HK-2 (cell line): ENCODE results near the gene CD3E.
A peak's percentile ranks its signal among the peaks of the same experiment; 100 is the strongest.
"Not testable (repeated sequence)": the region's sequence is repeated elsewhere in the genome, so short reads cannot be mapped to it uniquely, and the experiment has no call there.

Experiments
- DNase-seq: peaks from one replicate; pipeline ENCODE4 v3.0.0-alpha.2; 2018; ENCODE audit not compliant: unreplicated experiment

Gene CD3E

GRCh38 chr11:118290923-118291322 is 13.6 kb upstream of the CD3E start:
- peak; percentile 3 for DNase-seq

GRCh38 chr11:118291477-118292135 is 12.9 kb upstream of the CD3E start:
- DNase-seq = no peak

DNA sequence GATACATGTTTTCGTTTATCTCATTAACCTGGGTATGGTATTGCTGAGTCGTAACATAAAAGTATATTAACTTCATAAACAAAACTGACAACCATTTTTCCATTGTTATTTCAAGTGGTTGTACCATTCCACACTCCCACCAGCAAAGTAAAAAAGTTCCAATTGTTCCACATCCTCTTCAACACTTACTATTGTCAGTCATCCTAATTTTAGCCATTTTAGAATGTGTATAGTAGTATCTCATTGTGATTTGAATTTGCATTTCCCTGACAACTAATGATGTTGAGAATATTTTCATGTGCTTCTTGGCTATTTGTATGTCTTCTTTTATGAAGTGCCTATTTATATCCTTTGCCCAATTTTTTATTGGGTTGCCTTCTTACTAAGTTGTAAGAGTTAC is 10.5 kb upstream of the CD3E start:
- DNase-seq = no peak

DNA sequence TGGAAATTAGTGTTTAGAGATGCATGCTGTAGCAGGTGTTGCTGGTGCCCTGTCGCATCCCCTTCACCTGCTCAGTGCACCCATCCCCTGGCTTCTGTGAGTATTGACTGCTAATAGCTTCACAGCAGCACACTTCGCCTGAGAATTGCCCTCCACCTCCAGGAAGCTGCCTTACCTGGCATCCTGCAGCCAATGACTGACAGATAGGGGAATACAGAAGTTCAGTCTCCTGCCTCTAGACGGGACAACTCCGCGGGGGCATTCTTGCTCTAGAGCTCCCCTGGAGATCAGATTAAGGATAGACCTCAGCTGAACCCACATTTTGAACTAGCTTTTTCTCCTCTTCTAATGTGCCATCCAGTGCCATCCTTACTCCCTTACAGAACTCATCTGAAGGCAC is 9.3 kb upstream of the CD3E start:
- DNase-seq = no peak

DNA sequence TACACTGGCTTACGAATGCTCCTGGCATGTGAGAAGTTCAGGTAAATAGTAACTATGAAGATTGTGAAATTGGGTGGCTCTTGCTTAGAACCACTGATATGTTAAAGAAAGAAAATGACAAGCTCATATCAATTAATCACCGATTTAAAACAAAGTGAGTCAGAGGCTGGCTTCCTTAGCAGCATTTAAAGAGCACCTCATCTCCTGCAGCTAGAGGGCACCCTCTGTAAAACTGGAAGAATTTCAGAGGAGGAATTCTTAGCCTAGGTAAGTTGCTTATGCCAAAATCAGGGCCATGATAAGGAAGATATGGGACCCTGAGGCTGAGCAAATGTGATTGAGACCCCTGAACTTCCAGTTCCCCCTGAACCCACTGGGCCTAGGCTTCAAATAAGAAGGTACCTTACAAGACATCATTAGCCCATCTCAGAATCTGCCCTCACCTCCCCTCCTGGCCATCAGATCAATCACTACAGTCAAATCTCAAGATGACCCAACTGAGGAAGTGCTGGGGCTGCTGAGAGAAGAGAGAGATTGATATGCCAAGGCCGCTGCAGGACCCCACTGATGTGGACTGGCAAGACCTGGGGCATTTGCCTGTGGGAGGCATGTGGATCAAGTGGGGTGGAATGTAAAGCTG is 8.6 kb upstream of the CD3E start:
- DNase-seq = no peak

DNA sequence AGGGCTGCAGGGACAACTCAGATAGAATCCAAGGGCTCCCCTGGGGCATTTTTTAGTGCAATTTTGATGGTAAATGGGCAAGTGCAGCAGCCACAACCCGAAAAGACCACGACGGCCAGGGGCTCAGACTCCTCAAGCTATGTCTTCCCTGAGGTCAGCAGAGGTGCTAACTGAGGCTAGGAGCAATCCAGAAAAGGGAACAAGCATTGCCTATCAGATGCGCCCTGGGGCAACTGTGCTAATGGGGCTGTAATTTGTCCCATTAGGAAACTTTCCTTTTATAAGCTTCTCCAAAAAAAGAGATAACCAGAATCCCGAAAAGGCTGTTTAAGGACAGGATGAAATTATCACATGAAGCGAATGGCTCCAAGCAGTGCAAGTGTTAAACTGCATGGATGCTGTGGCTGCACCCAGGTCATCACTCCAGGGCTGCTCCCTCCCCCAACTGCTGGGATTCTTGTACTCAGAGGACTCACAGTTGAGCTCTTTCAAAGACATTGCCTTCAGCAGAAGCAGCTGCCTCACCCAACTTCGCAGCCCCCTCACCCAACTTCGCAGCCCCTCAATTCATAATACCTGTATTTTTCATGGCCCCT is 2.8 kb upstream of the CD3E start:
- DNase-seq = no peak

- no peak for DNase-seq
Observed at GRCh38 chr11:118304227-118304567, 333 bp upstream of the CD3E start.

DNA sequence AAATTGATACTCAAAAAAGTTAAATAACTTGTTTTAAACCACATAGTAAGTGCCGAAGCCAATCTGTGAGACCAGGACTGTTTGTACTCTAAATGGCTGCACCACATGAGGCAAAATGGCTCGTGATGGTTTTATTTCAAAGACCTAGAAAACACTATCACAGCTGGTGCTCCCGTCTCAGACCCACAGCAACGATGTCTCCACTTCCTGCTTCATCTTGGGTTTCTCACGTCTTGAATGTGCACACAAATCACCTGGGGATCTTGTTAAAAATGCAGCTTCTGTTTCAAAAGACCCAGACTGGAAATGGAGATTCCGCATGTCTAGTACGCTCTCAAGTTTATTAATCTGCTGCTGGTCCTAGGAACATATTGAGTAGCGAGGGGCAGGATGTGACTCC is 1.2 kb downstream of the CD3E start:
- DNase-seq = no peak

DNA sequence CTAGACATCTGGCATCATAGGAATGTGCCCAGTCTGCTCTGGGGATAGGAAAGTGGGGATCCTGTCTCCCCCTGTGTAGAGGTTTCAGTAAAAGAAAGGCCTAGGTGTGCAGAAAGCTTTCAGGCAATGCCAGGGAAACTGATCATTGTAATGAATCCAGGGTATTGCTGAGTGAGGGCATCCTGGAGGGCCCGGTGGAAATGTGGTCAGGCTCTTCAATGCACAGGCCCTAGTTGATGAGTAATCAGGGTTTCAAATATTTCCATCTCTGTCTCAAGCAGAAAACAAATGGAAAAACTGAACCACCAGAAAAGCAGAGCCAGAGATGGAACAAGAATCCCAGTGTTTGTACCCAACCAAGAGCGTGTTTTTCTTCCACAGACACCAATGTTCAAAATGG is 2.0 kb downstream of the CD3E start:
- no peak for DNase-seq

- DNase-seq = not testable (repeated sequence)
Observed at GRCh38 chr11:118308995-118309528, 4.5 kb downstream of the CD3E start.

DNA sequence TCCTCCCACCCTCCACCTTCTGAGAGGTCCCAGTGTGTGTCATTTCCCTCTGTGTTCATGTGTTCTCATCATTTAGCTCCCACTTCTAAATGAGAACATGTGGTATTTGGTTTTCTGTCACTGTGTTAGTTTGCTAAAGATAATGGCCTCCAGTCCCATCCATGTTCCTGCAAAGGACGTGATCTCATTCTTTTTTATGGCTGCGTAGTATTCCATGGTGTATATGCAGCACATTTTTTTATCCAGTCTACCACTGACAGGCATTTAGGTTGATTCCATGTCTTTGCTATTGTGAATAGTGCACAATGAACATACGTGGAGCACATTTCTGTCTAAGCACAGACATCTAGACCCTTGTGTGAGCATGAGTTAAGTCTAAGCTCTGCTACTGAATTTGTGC is 5.7 kb downstream of the CD3E start:
- DNase-seq = no peak

DNA sequence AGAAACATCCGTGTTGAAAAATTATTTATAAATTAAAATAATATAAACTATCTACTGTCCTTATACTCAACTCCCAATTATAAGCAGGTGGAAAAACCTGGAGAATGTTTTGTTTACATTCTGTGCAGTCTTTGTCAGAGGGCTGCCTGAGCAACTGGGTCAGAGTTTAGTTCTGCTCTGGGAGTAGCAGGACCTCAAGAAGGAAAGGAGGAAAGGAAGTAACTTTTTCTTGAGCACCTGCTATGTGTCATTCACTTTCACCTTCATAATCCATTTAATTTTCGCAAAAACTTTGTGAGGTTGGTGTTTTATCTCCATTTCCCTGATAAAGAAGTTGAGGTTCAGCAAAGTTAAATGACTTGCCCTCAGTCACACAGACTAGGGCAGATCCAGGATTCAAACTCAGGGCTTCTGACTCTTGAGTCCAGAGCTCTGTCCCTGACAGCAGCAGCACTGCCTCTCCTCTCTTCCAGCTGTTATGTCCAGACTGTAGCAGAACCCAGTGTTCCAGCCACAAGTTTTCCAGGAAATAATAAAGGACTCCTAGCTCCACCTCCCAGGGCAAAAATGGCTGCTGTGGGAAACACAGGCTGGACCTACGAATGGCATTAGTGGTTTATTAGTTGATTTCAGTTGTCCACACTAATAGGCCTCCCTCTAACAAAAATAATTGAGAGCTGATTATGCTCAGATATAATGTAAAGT is 6.4 kb downstream of the CD3E start:
- no peak for DNase-seq

DNA sequence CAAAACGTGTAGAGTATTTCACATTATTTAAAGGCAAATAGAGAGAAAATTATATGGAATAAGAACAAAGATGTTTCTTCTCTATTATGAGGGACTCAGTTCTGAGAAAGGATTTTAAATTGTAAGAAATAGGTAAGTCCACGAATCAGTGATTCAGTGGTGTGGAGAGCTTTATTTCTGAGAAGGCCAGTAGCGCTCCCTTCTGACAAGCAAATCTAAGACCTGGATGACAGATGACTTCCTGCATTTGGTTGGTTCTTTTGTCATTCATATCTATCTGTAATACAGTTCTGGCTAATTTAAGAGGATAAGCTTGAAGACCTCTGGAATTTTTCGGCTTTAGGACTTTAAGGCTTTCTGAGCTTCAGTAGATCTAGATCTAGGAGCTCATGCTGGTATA is 7.0 kb downstream of the CD3E start:
- no peak for DNase-seq

DNA sequence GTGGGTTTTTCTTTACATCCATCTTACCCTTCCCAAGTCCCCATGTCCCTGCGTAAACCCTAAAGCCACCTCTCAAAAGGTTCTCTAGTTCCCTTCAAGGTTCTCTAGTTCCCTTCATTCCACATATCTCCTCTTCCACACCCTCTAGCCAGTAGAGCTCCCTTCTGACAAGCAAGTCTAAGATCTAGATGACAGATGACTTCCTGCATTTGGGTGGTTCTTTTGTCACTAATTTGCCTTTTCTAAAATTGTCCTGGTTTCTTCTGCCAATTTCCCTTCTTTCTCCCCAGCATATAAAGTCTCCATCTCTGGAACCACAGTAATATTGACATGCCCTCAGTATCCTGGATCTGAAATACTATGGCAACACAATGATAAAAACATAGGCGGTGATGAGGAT is 7.8 kb downstream of the CD3E start:
- DNase-seq = no peak

- no peak for DNase-seq
Observed at GRCh38 chr11:118313242-118313641, 8.7 kb downstream of the CD3E start.

DNA sequence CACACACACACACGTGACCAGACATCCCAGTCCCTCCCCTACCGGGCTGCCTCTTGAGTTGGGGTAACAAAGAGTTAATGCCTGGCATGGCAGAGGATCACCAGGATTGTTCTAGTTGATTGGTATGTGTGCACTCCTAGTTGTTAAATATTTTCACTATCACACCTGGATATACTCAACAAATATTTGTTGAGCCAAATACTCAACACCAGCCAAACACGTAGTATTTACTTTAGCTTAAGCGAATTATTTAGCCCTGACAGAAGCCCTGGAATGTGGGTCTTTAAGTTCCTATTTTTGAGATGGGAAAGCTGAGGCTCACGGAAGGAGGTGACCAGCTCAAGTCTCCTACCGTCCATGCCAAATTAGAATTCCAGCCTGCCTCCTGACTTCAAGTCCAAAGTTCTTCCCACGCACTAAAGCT is 10.5 kb downstream of the CD3E start:
- no peak for DNase-seq

- DNase-seq = no peak
Observed at GRCh38 chr11:118318124-118318523, 13.6 kb downstream of the CD3E start.

DNA sequence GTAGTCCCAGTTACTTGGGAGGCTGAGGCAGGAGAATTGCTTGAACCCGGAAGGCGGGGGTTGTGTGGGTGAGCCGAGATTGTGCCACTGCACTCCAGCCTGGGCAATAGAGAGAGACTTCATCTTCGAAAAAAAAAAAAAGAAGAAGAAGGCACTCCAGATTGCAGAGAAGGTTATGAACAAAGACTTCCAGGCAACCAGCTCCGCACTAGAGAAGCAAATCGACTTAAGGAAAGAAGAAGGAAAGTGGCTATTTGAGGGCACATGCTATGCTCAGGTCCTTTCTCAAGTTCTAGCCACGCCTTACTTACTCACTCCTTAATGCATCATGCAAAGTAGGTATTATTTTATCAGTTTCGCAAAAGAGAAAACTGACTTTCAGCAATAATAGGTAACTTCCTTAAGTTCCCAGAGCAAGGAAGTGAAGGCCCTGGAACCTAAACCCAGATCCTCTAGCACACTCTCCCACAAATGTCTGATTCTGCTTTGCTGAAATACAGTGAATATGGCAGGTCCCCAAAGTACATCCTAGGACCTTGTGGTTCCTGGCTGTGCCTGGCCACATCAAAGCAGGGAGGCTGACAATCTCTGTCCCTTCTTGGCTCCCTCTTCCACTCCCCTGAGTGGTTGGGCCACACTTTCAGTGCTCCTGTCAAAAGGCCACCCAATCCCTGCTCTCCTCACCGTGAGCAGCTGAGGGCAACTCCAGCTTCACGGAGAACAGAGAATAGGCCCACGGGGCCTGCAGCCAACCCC is 14.2 kb downstream of the CD3E start:
- DNase-seq = no peak

DNA sequence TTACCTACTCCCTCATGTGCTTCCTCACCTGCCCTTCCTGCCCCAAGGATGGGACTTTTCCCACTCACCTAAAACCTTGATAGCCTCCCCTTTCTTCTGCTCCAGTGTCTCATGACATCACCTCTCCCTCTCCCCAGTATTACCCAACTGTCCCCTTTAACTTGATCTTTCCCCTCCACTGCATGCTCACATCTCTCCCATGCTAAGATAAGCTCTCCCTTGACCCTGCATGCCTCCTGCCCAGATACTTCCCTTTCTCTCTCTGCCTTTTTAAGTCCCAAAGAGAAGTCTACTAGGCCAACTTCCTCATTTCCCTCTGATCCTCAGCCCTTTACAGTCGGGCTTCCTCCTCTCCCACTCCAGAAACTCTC is 14.8 kb downstream of the CD3E start:
- no peak for DNase-seq

DNA sequence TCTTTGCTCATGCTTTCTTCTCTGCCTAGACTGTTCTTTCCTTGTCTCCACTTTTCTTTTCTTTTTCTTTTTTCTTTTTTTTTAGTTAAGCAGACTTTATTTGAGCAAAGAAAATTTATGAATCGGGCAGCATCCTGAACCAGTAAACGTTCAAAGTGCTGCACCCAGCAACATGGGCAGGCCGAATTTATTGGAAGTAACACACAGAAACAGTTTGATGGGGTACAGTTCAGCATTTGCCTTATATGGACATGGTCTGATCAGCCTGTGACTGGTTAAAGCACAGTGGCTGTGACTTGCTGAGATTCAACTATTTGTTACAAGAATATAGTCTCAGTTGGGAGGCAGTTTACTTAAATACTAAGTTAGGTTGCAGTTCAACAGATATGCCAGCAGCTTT is 16.0 kb downstream of the CD3E start:
- DNase-seq = no peak

DNA sequence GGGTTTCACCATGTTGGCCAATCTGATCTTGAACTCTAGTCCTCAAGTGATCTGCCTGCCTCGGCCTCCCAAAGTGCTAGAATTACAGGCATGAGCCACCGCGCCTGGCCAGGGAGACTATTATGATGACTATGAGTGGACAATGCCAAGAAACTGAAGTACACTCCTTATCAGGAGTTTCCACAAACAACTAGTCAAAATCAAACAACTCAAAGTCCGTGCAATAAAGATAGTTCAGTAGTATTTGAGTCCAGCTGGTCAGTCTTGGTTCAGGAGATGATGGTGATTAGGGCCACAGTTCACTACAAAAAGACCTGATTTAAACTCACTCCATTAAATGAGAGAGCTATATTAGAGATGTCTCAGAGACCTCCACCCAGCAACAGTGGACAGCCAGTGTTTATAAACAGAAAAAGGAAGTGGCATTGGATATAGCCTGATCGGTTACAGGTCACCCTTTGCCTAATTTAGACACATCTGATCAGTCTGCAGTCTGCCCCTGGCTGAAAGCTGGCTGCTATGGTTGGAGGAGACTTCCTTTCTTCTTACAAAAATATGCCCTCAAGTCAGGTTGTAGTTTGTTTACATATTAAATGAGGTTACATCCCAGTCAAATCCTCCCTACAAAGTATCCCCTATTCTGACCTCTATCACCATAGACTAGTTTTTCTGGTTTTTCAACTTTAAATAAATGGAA is 17.0 kb downstream of the CD3E start:
- DNase-seq = no peak
